A673 (cell line): ENCODE data around the gene CAP1.

Experiments
- EZH2 ChIP-seq: fragments of 200-600 bp; sonication (generic); IDR thresholded peaks from 2 replicates; pipeline ENCODE4 v1.6.1; 2017; ENCODE audit warnings: borderline replicate concordance, low read depth, mild to moderate bottlenecking, mixed read lengths, antibody characterized with exemption, low read length; ENCODE audit not compliant: poor library complexity, severe bottlenecking
- TF ChIP-seq, protein P1 (sequence below): fragments of 300-800, 200-600 bp; sonication (generic); conservative IDR thresholded peaks from 2 replicates; pipeline ENCODE4 v1.5.1; 2017; ENCODE audit warnings: low read depth, mild to moderate bottlenecking, antibody characterized with exemption, low read length, moderate library complexity, mixed read lengths

DNA sequence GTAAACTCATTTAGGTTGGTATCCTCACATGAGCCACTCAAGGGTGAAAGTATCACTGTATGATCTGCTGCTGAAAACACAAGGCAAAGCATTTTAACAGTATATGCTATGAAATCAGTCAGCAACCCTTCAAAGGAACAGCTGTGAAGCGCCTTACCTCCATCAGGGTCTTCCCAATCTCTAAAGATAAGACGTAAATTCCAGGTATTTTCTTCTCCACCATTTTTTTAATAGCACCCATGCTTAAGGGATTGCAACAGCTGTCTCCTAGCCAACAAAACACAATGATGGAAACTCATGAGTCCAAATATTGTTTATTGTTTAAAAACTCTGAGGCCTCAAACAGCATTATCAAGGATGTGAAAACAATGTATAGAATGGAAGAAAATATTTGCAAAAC lies 51.7 kb downstream of the CAP1 start:
- TF ChIP-seq, protein P1, sequence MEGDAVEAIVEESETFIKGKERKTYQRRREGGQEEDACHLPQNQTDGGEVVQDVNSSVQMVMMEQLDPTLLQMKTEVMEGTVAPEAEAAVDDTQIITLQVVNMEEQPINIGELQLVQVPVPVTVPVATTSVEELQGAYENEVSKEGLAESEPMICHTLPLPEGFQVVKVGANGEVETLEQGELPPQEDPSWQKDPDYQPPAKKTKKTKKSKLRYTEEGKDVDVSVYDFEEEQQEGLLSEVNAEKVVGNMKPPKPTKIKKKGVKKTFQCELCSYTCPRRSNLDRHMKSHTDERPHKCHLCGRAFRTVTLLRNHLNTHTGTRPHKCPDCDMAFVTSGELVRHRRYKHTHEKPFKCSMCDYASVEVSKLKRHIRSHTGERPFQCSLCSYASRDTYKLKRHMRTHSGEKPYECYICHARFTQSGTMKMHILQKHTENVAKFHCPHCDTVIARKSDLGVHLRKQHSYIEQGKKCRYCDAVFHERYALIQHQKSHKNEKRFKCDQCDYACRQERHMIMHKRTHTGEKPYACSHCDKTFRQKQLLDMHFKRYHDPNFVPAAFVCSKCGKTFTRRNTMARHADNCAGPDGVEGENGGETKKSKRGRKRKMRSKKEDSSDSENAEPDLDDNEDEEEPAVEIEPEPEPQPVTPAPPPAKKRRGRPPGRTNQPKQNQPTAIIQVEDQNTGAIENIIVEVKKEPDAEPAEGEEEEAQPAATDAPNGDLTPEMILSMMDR: no peak
- no peak for TF ChIP-seq EZH2
